SK-N-SH treated with all-trans-retinoic acid at 6 μM for 48 hours (cell line): Measurements from ENCODE around the gene INSM1.

Experiments used
- ATAC-seq: fragments of 200-7000 bp; cut with Tn5 transposase; 3 replicates; pipeline ENCODE4 v1.9.1; 2020; ENCODE audit warnings: mild to moderate bottlenecking, moderate library complexity
- ARNTL ChIP-seq: fragments of 450-650 bp; formaldehyde crosslinking; IDR thresholded peaks from 2 replicates; pipeline ENCODE4 v1.5.0; 2020; ENCODE audit warnings: low read depth, mild to moderate bottlenecking, moderate library complexity, borderline replicate concordance
- BACH2 ChIP-seq: fragments of 250-450 bp; sonication (Bioruptor Pico); IDR thresholded peaks from 2 replicates; pipeline ENCODE4 v1.9.0; 2021; ENCODE audit warnings: mild to moderate bottlenecking, borderline replicate concordance
- CREB5 ChIP-seq: fragments of 250-450 bp; sonication (Bioruptor Pico); IDR thresholded peaks from 2 replicates; pipeline ENCODE4 v1.5.1; 2020; ENCODE audit warnings: low read depth, mild to moderate bottlenecking, moderate library complexity
- CSDC2 ChIP-seq: fragments of 250-450 bp; sonication (Bioruptor Pico); IDR thresholded peaks from 2 replicates; pipeline ENCODE4 v1.5.0; 2020; ENCODE audit warnings: mild to moderate bottlenecking, moderate library complexity
- ESRRG ChIP-seq: fragments of 250-450 bp; sonication (Bioruptor Pico); IDR thresholded peaks from 2 replicates; pipeline ENCODE4 v1.6.1; 2021; ENCODE audit warnings: mild to moderate bottlenecking
- GLIS3 ChIP-seq: fragments of 250-450 bp; sonication (Bioruptor Pico); IDR thresholded peaks from 2 replicates; pipeline ENCODE4 v1.5.0; 2020; ENCODE audit warnings: mild to moderate bottlenecking, moderate library complexity
- ISL1 ChIP-seq: fragments of 250-450 bp; sonication (Bioruptor Pico); IDR thresholded peaks from 2 replicates; pipeline ENCODE4 v2.1.2; 2022; ENCODE audit warnings: mild to moderate bottlenecking, moderate library complexity
- PATZ1 ChIP-seq: fragments of 250-450 bp; sonication (Bioruptor Pico); IDR thresholded peaks from 2 replicates; pipeline ENCODE4 v1.8.0; 2020; ENCODE audit warnings: mild to moderate bottlenecking, moderate library complexity, borderline replicate concordance
- POU6F1 ChIP-seq: fragments of 250-450 bp; sonication (Bioruptor Pico); IDR thresholded peaks from 2 replicates; pipeline ENCODE4 v1.8.0; 2021; ENCODE audit warnings: low read depth, mild to moderate bottlenecking, moderate library complexity, borderline replicate concordance
- RARB ChIP-seq: fragments of 250-450 bp; sonication (Bioruptor Pico); IDR thresholded peaks from 2 replicates; pipeline ENCODE4 v1.8.0; 2021; ENCODE audit warnings: mild to moderate bottlenecking, moderate library complexity
- SNAI2 ChIP-seq: fragments of 250-450 bp; sonication (Bioruptor Pico); IDR thresholded peaks from 2 replicates; pipeline ENCODE4 v1.5.0; 2020; ENCODE audit warnings: mild to moderate bottlenecking, moderate library complexity
- TCF4 ChIP-seq: fragments of 250-450 bp; sonication (Bioruptor Pico); IDR thresholded peaks from 2 replicates; pipeline ENCODE4 v1.8.0; 2021; ENCODE audit warnings: mild to moderate bottlenecking, moderate library complexity, borderline replicate concordance
- TSHZ2 ChIP-seq: fragments of 250-450 bp; sonication (Bioruptor Pico); IDR thresholded peaks from 2 replicates; pipeline ENCODE4 v1.5.0; 2020; ENCODE audit warnings: mild to moderate bottlenecking, moderate library complexity
- ZC3H10 ChIP-seq: fragments of 250-450 bp; sonication (Bioruptor Pico); IDR thresholded peaks from 2 replicates; pipeline ENCODE4 v1.5.1; 2021; ENCODE audit warnings: mild to moderate bottlenecking, moderate library complexity
- ZFP3 ChIP-seq: fragments of 250-450 bp; sonication (Bioruptor Pico); IDR thresholded peaks from 2 replicates; pipeline ENCODE4 v1.5.0; 2020; ENCODE audit warnings: mild to moderate bottlenecking, moderate library complexity
- ZFP30 ChIP-seq: fragments of 450-650 bp; formaldehyde crosslinking; IDR thresholded peaks from 2 replicates; pipeline ENCODE4 v1.5.0; 2022; ENCODE audit warnings: mild to moderate bottlenecking, moderate library complexity
- ZNF565 ChIP-seq: fragments of 450-650 bp; formaldehyde crosslinking; conservative IDR thresholded peaks from 2 replicates; pipeline ENCODE4 v1.5.0; 2020; ENCODE audit warnings: low read depth, mild to moderate bottlenecking, moderate library complexity
- ZNF70 ChIP-seq: fragments of 450-650 bp; formaldehyde crosslinking; IDR thresholded peaks from 2 replicates; pipeline ENCODE4 v1.5.0; 2020; ENCODE audit warnings: mild to moderate bottlenecking, moderate library complexity
- ZNF8 ChIP-seq: fragments of 450-650 bp; formaldehyde crosslinking; IDR thresholded peaks from 2 replicates; pipeline ENCODE4 v1.5.0; 2020; ENCODE audit warnings: mild to moderate bottlenecking, moderate library complexity

Gene INSM1

GRCh38 chr20:20362774-20363433, 5.0 kb upstream of the INSM1 start:
- ATAC-seq = no peak
- TF ChIP-seq PATZ1 (CRISPR knock-in tag) = no peak

- no peak for TF ChIP-seq ZFP30
- TF ChIP-seq ISL1 (CRISPR knock-in tag) = no peak
- no peak for TF ChIP-seq TSHZ2
- no peak for TF ChIP-seq SNAI2 (CRISPR knock-in tag)
- TF ChIP-seq CREB5 = no peak
- no peak for TF ChIP-seq CSDC2 (CRISPR knock-in tag)
- no peak for ATAC-seq
Measured at GRCh38 chr20:20363434-20363798, 4.5 kb upstream of the INSM1 start.

GRCh38 chr20:20363799-20364592, 3.9 kb upstream of the INSM1 start:
- no peak for TF ChIP-seq TCF4 (CRISPR knock-in tag)
- TF ChIP-seq ZFP3 = no peak
- TF ChIP-seq ZNF70 (CRISPR knock-in tag) = no peak
- TF ChIP-seq POU6F1 (CRISPR knock-in tag) = no peak
- TF ChIP-seq ZNF565 (CRISPR knock-in tag) = no peak
- TF ChIP-seq RARB (CRISPR knock-in tag) = no peak
- no peak for TF ChIP-seq ISL1 (CRISPR knock-in tag)
- no peak for TF ChIP-seq CSDC2 (CRISPR knock-in tag)
- no peak for TF ChIP-seq ZFP30
- TF ChIP-seq ESRRG (CRISPR knock-in tag) = no peak
- TF ChIP-seq ARNTL (CRISPR knock-in tag) = no peak
- no peak for ATAC-seq

- ATAC-seq = no peak
- TF ChIP-seq ZC3H10 (CRISPR knock-in tag) (no peak), RARB (CRISPR knock-in tag) (no peak), TCF4 (CRISPR knock-in tag) (no peak), ZNF70 (CRISPR knock-in tag) (no peak), ARNTL (CRISPR knock-in tag) (no peak), POU6F1 (CRISPR knock-in tag) (no peak), ZNF8 (CRISPR knock-in tag) (no peak), BACH2 (CRISPR knock-in tag) (no peak), ISL1 (CRISPR knock-in tag) (no peak), PATZ1 (CRISPR knock-in tag) (no peak), ZNF565 (CRISPR knock-in tag) (no peak), ZFP30 (no peak), ZFP3 (no peak), SNAI2 (CRISPR knock-in tag) (no peak), GLIS3 (CRISPR knock-in tag) (no peak)
Measured at GRCh38 chr20:20364593-20365479, 3.1 kb upstream of the INSM1 start.
